Cerebellar cortex (tissue), 1 donor: ENCODE results near the gene SDC4.

Experiments used
- DNase-seq: peaks from one replicate; pipeline ENCODE4 v3.0.0-alpha.2; 2015; ENCODE audit warnings: low spot score

The SDC4 gene

GRCh38 chr20:45343532-45344167 is 4.6 kb downstream of the SDC4 start:
- no peak for DNase-seq

DNA sequence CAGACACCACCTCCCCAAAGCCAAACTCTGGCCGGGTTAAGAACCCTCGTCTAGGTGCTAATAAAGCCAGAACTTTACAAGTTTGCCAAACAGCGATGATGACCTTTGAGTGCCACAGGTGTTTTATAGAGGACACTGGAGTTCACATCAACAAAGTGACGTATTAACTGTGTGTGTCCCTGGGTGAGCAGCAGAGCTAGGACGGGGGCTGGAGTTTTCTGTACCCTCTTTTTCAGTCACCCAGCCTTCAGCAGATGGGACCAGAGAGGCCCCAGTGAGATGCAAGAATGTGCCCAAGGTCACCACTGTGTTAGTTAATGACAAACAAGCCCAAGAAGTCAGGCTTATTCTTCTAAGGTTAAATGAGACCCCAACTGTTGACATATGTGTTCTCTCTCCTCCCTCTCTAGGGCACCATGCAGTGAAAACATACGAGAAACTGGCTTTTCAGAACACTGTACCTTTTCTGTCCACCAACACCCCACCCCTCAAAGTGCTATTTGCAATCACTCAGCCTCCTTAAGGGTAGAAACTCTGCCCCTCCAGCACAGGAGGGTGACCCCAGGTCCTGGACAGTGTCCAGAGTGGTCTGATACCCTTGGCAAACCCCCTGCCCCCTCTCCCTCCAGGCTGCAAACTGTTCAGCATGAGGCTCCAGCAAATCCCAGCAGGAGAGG is 5.2 kb downstream of the SDC4 start:
- no peak for DNase-seq

DNA sequence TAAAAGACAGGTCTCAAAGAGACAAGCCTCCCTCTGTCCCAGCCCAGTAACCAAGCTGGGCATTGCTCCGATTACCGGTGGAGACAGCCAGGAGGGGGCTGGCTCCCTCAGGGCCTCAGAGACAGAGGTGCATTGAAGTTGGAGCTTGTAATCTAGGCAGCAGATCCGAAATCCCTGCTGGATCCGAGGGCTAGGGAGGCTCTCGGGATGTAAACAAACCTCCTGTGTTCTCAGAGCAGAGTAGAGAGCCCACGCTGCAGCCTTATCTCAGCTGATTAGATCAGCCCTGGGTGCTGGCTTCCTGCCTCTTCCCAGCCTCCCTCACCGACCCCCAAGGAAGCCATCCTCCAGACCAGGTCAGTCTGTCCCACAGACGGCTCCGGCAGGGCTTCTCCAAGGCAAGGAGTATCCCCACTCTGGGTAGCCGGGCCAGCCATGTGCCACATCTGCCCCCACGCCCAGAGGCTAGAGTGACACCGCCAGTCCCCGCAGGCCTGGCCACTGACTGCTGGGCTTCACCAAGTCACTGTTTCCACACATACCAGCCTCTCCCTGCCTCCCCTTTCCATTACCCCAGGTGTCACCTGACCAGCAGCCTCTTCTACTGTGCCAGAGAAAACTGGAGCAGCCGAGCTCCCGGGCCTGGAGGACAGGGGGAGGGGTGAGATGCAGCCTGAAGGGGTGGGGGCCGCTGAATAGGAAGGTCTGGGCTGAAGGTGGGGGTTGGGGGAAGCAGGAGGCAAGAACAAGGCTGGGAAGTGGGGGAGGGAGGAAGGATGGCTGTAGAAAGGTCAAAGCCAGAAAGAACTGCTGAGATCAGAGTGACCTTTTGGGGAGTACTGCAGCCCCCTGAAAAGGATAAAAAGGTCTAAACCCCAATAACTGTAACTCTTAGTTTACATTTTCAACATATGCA is 6.0 kb downstream of the SDC4 start:
- DNase-seq, result peak; percentile 66

- DNase-seq, result no peak
Measured at GRCh38 chr20:45341579-45341938, 6.7 kb downstream of the SDC4 start.

DNA sequence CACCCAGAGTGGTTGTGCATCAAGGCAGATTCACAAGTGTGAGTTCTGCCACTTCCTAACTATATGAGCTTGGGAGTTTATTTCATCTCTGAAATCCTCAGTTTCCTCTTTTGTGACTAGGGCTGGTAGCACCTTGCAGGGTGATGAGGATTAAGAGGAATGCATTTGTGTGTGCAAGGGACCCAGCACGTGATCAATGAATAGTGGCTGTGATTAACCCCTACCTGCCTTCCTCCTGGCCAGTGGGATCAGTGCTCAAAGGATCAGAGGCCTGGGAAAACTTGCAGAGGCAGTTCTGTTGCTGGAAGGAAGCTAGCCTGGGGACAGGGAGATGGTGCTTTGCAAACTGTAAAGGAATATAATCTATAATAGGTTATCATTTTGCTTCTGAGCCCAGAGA is 7.3 kb downstream of the SDC4 start:
- no peak for DNase-seq

DNA sequence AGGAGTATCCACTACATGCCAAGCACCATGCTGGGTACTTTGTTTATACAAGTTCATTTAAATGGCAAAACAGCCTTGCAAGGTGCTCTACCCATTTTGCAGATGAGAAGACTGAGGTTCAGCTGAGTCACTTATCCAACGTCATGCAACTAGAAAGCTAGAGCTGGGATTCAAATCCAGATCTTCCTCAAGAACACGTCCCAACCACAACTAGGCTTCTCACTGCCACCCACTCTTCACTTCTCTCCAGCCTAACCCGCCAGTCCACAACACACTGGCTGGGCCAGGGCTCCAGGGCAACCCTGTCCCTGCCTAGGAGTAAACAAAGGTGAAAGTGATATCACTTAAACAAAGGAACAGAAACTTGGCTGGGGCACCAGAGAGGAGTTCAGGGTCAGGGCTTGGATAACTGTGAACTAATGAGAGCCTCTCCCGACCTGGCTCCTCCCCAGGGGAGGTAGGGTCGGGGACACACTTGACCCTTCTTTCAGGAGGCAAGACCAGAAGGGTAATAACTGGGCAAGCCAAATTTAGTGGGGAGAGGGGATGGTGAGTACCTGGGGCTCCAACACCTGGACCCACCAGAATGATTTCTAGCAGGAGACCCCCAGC is 7.9 kb downstream of the SDC4 start:
- DNase-seq, result no peak

- no peak for DNase-seq
Measured at GRCh38 chr20:45339799-45340198, 8.4 kb downstream of the SDC4 start.

- no peak for DNase-seq
Measured at GRCh38 chr20:45339084-45339483, 9.1 kb downstream of the SDC4 start.

DNA sequence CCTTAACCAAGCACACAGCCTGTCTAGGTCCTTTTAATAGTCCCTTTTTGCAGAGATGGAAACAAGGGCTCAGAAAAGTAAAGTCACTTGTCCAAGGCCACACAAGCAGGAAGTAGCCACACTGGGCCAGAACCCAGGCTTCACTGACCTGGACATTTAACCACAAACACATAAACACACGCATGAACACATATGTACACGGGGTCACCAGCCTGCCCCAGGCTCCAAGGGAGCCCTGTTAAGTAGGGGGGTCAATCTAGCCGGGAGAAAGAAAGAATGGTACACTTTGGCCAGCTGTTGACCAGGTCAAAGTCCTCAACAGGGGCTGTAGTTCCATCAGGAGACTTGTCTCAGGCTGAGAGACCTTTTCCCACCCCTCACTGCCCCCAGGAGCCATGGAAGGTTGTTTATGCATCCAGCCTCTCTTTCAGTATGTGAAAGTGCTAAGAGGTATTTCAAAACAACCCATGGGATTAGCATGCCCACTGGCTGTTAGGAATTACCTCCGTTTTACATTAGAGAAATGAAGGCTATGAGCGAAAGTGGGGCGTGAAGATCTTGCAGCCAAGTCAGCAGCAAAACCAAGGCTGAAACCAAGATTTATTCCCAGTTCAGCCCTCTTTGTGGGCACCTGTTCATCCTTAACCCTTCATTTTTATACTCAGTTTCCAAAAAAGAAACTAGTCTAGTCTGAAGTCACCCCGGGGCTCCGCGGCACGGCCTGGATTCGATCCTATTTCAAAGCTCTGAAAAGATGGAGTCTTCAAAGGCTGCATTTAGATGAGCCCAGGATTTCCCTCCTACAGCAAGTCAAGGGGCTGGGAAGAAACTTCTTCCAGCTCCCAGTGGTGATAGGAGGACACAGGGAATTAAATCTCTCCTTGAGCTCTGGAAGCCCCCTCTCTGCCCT is 9.8 kb downstream of the SDC4 start:
- no peak for DNase-seq

DNA sequence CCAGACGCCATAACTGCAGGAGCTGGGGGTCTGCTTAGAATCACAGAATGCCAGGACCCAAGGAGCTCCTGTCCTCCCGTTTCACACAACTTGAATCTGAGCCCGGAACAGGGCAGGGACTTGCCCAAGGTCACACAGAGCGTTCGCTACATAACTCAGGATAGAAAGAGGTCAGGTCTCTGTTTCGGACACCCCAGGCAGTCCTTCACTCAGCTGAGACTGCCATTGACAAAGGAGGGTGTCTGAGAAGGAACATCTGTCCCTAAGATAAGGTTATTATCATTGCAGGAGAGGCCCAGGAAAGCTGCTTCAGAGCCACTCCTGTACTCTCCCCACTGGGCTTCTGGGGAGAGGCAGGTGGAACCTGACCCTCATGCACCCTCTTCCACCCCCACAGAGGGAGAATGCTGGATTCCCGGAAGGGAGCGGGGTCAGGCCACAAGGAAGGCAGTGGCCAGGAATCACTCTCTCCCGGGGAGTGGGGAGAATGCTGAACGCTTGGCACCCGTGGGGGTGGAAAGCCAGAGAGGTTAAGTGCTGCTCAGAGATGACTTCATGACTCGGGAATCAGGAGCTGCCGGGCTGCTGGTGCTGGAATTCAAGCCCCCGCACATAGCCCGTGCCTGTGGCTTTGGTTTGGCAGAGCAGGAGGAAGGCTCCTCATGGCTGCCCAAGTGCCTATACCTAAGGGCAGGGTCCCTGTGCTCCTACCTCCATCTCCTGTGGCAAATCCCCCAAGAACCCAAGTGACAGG is 10.7 kb downstream of the SDC4 start:
- no peak for DNase-seq

DNA sequence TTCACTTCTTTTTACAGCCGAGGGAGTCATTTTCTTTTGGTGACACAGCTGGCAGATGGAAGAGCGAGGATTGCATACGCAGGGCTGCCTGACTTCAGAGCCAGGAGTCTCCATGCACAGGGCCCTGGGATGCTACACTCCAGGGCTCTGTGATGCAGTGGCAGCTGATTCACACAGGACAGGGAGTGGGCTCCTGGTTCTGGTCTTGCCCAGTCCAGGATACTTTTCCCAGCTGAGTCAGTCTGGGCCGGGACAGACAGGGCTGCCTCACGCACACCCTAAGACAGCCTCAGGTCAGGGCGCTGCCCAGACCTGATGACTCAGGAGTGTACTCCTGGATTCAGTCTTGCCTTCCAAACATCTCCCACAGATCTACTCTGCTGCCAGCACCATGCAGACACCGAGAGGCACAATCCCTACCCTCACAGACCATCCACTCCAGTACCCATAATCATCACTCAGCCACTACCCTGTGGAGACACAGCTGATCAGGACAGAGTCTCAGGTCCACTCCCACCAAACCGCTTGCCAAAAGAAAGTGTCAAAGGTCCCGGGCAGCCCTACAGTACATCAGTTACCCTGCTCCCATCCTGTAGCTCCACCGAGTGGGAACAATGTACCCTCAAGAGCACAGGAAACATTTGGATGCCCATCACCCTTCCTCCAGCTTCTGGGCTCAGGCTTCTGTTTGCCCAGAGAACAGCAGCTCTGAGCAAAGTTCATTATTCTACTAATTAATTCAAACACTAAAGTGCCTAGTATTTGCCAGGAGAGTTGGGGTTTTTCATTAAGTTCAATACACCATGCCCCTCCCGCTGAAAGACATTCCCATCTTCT is 11.5 kb downstream of the SDC4 start:
- DNase-seq, result no peak

DNA sequence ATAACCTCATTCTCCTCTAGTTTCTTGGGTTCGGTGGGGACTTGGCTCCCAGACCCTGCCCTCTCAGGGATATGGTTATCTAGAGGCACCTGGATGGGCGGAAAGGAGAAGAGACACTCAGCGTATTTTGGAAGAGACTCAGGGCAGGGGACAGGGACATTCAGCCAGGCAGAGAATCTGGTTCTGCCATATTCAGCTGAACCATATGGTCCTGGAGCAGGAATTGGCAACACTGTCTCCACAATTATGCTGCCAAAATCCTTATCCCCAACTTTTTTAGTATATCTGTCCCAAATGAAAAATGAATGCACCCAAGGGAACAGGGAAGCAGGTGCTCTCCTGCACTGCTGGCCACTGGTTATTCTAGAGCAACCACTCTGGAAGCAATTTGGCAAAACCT is 17.7 kb downstream of the SDC4 start:
- DNase-seq, result peak; percentile 89

- DNase-seq, result no peak
Measured at GRCh38 chr20:45329497-45330319, 18.5 kb downstream of the SDC4 start.

GRCh38 chr20:45328451-45328850 is 19.8 kb downstream of the SDC4 start:
- DNase-seq, result peak; percentile 87

- no peak for DNase-seq
Measured at GRCh38 chr20:45325371-45325770, 22.9 kb downstream of the SDC4 start.

GRCh38 chr20:45323731-45324130 is 24.5 kb downstream of the SDC4 start:
- no peak for DNase-seq

DNA sequence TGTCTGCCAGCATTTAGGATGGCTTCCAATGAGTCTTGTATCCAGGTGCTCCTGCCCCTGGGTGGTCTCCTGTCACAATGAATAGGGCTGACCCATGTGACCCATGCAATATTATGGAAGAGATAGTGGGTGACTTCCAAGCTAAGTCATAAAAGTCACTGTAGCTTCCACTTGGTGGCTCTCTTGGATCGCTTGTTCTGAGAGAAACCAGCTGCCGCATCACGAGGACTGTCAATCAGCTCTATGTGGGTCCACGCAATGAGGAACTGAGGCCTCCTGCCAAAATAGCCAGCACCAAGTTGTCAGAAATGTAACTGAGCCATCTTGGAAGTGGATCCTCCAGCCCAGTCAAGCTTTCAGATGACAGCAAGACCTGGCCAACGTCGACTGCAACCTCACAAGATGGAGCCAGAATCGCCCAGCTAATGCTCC is 25.3 kb downstream of the SDC4 start:
- DNase-seq, result peak; percentile 81

DNA sequence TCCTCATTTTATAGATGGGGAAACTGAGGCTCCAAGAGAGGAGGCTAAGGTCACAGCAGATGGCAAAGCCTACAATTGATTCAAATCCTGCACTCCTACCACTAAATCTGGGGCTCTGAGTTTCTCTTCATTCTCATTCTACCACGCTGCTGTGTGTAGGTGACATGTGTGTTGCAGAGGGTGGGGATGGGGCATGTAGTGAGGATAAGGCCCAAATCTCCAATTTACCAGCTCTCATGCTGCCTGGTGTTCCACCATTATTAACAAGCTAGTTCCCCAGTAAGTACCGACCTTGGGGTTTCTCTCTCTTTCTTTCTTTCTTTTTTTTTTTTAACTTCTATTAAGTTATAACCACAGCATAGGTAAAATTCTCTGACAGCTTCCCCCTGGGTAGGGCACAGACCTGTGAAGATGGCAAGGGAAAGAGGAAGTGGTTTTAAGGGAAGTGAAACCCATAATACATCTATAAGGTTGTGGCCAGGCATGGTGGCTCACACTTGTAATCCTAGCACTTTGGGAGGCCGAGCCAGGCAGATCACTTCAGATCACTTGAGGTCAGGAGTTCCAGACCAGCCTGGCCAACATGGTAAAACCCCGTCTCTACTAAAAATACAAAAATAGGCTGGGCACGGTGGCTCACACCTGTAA is 27.2 kb downstream of the SDC4 start:
- no peak for DNase-seq
